Progenitor cell of endocrine pancreas (in vitro differentiated cells): ENCODE data around the gene PTGDS. TPM values are rescaled to one million over a fixed set of nuclear protein-coding genes. Genes with fewer than 3 reads are reported as not detected.

Source experiments
- DNase-seq: peaks from one replicate; pipeline ENCODE4 v3.0.0; 2021; ENCODE audit warnings: low spot score; ENCODE audit not compliant: unreplicated experiment
- H3K27ac Mint-ChIP-seq: 2 replicates; pipeline ENCODE4 v1.8.0; 2021; ENCODE audit warnings: mild to moderate bottlenecking, moderate library complexity, mixed read lengths
- H3K27me3 Mint-ChIP-seq: 2 replicates; pipeline ENCODE4 v1.8.0; 2021; ENCODE audit warnings: mixed read lengths
- H3K36me3 Mint-ChIP-seq: 2 replicates; pipeline ENCODE4 v1.8.0; 2022; ENCODE audit warnings: mixed read lengths; ENCODE audit not compliant: insufficient read depth
- H3K4me1 Mint-ChIP-seq: 2 replicates; pipeline ENCODE4 v1.8.0; 2021; ENCODE audit warnings: low read depth, mixed read lengths
- H3K4me3 Mint-ChIP-seq: 2 replicates; pipeline ENCODE4 v1.8.0; 2021; ENCODE audit warnings: low read depth, mild to moderate bottlenecking, moderate library complexity, mixed read lengths
- H3K9me3 Mint-ChIP-seq: 2 replicates; pipeline ENCODE4 v1.8.0; 2021; ENCODE audit warnings: low read depth, mixed read lengths
- total RNA-seq: library from RNA; stranded (reverse); gene quantifications from 2 replicates; pipeline ENCODE4 v1.2.1, GENCODE V29; 2021
- TF ChIP-seq, protein P1 (sequence below): fragments of 200-600 bp; sonication (generic); IDR thresholded peaks from one replicate; pipeline ENCODE4 v1.5.0; 2021; ENCODE audit warnings: antibody characterized with exemption, mild to moderate bottlenecking; ENCODE audit not compliant: unreplicated experiment

PTGDS gene
- total RNA-seq, 1 donor from 2014 or later: not detected

DNA sequence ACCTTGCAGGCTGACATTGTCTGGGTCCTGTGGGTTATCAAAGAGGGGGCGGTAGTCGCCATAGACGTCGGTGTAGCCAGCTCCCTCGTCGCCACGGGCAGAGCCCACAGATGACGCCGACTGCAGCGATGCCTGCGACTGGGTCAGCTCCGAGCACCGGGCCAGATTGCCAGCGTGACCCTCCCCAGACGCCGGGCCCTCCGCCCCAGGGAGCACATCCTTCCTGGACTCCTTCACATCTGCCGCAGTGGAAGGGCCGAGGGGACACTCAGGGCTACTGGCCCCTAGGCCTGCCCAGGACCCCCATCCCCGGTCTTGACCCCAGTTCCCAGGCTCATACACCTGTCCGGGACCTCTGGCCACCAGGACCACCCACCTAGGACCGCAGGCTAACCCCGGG is 36.9 kb downstream of the PTGDS start:
- Mint-ChIP-seq H3K9me3 (no peaks in the 10 kb centered on the region), H3K27me3 (no peaks in the 10 kb centered on the region), H3K4me3 (no peak overlapping the region), H3K27ac (no peak overlapping the region), H3K36me3 (peaks cover 3% of the 10 kb centered on the region), H3K4me1 (no peaks in the 10 kb centered on the region)
- DNase-seq: no peak
- TF ChIP-seq, protein P1, sequence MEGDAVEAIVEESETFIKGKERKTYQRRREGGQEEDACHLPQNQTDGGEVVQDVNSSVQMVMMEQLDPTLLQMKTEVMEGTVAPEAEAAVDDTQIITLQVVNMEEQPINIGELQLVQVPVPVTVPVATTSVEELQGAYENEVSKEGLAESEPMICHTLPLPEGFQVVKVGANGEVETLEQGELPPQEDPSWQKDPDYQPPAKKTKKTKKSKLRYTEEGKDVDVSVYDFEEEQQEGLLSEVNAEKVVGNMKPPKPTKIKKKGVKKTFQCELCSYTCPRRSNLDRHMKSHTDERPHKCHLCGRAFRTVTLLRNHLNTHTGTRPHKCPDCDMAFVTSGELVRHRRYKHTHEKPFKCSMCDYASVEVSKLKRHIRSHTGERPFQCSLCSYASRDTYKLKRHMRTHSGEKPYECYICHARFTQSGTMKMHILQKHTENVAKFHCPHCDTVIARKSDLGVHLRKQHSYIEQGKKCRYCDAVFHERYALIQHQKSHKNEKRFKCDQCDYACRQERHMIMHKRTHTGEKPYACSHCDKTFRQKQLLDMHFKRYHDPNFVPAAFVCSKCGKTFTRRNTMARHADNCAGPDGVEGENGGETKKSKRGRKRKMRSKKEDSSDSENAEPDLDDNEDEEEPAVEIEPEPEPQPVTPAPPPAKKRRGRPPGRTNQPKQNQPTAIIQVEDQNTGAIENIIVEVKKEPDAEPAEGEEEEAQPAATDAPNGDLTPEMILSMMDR: no peak

DNA sequence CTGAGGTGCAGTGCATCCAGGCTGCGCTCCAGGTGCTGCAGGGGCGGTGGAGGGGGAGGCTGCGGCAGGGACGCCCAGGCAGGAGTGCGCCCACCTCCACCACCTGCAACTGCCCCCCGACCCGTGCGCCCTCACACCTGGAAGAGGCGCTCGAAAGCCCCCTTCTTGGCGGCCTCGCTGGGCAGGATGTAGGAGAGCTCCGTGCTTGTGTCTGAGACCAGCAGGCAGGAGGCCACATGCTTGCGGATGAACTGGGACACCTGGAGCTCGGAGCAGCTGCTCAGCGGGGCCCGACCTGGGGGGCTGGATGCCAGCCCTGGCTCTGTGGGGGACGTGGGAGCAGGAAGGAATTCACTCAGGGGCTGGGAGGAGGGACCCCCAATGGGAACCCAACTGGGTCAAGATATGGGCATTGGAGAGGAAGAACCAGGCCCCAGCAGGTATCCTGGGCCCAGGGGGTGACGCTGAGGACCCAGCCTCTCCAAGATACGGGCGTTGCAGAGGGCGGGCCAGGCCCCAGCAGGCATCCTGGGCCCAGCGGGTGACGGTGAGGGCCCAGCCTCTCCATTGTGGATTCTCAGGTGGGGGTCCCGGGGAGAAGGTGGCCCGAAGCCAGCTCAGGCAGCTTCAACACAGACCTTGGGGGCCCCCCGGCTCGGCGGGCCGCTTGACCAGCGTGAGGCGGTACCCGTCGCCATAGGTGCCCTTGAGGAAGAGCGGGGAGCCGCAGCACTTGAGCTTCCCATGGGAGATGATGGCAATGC is 37.7 kb downstream of the PTGDS start:
- Mint-ChIP-seq H3K9me3 (no peaks in the 10 kb centered on the region), H3K4me1 (no peaks in the 10 kb centered on the region), H3K36me3 (peaks cover 1% of the 10 kb centered on the region), H3K4me3 (no peak overlapping the region), H3K27me3 (no peaks in the 10 kb centered on the region), H3K27ac (no peak overlapping the region)
- no peak for DNase-seq
- TF ChIP-seq, protein P1: no peak

DNA sequence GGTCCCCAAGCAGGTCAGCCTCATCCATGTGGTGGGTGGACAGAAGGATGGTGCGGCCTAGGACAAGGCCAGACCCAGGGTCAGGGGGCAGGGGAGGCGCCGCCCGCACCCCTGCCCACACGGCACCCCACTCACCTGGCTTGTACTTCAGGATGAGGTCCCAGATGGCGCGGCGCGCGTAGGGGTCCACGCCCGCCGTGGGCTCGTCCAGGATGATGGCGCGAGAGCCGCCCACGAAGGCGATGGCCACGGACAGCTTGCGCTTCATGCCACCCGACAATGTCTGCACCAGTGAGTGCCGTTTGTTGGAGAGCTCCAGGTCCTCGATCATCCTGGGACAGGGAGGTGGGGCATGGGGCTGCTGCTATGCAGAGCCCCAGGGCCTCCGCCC is 38.2 kb downstream of the PTGDS start:
- H3K27me3 Mint-ChIP-seq: no peaks in the 10 kb centered on the region

DNA sequence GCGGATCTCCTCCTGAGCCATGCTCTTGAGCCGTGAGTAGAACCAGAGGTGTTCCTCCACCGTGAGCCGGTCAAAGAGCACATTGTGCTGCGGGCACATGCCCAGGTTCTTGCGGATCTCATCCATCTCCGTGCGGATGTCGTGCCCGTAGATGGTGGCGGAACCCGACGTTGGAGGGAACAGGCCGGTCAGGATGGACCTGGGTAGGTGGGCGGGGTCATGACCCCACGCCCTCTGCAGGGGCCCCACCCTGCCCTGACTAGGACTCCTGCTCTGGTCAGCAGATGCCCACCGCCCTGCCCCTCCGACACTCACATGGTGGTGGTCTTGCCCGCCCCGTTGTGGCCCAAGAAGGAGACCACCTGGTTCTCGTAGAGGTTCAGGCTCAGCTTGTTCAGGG is 38.7 kb downstream of the PTGDS start:
- Mint-ChIP-seq H3K9me3 (no peaks in the 10 kb centered on the region), H3K27ac (no peak overlapping the region), H3K36me3 (peaks cover 1% of the 10 kb centered on the region), H3K27me3 (no peaks in the 10 kb centered on the region), H3K4me3 (no peak overlapping the region), H3K4me1 (no peaks in the 10 kb centered on the region)
- TF ChIP-seq, protein P1: no peak
- DNase-seq: no peak

More for the DNA sequence above, 38.2 kb downstream of the PTGDS start:
- no peak for DNase-seq
- Mint-ChIP-seq H3K27ac (no peak overlapping the region), H3K9me3 (no peaks in the 10 kb centered on the region), H3K36me3 (peaks cover 1% of the 10 kb centered on the region), H3K4me3 (no peak overlapping the region), H3K4me1 (no peaks in the 10 kb centered on the region)
- TF ChIP-seq, protein P1: no peak

DNA sequence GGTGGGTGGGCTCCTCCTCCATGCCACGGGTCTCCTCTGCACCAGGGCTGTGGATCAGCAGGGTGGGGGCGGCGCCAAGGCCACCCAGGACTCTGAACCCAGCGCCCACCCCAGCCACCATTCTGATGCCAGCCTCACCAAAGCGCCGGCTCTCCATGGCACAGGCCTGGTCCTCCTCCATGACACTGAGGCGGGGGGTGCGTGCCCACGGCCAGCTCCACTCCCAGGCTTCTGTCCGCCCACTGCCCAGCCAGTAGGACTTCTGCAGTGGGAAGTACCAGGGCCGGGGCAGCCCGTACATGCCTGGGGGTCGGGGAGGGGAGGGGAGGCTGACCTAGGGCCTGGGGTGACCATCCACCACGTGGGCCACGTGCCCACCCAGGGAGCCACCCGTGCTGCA is 39.1 kb downstream of the PTGDS start:
- no peaks in the 10 kb centered on the region for H3K4me1 Mint-ChIP-seq
- no peaks in the 10 kb centered on the region for H3K9me3 Mint-ChIP-seq
- no peaks in the 10 kb centered on the region for H3K27me3 Mint-ChIP-seq
- H3K36me3 Mint-ChIP-seq: peaks cover 1% of the 10 kb centered on the region
- no peak for DNase-seq
- no peak overlapping the region for H3K27ac Mint-ChIP-seq
- TF ChIP-seq, protein P1: no peak
- no peak overlapping the region for H3K4me3 Mint-ChIP-seq
